ENCODE measurements around the gene DPEP1. TPM values are rescaled to one million over a fixed set of nuclear protein-coding genes. Genes with fewer than 3 reads are reported as not detected.

The DPEP1 gene
- total and polyA plus RNA-seq, 2 experiments from 2014 or later, result not detected

- Histone ChIP-seq H3K4me1 (ENCODE audit: insufficient read depth) (peaks cover 14% of the 10 kb centered on the region), H3K27ac (no peak overlapping the region), H3K9me2 (ENCODE audit: insufficient read depth) (no peaks in the 10 kb centered on the region), H3K36me3 (ENCODE audit: low read depth) (no peaks in the 10 kb centered on the region), H3K79me2 (ENCODE audit: insufficient read depth) (no peaks in the 10 kb centered on the region), H3K27me3 (replicated peaks; ENCODE audit: insufficient read depth) (no peaks in the 10 kb centered on the region), H3K9me3 (ENCODE audit: low read depth) (no peaks in the 10 kb centered on the region), H2AFZ (no peak overlapping the region), H3K4me2 (ENCODE audit: unreplicated experiment) (no peak overlapping the region), H3F3A (ENCODE audit: insufficient read depth) (peaks cover 4% of the 10 kb centered on the region; the same call in 1 of the 2 replicates), H4K20me1 (ENCODE audit: insufficient read depth) (no peaks in the 10 kb centered on the region), H3K4me3 (no peak overlapping the region), H3K9ac (no peak overlapping the region)
- DNase-seq, result no peak
- 88 to 92% methylated on average over 12 of the region's 12 CpGs for WGBS, 2 experiments (ENCODE audit: low coverage in 1 of 2, low lambda C conversion rate in 2 of 2, missing lambda C conversion rate in 2 of 2)
- TF ChIP-seq EZH2phosphoT487 (IDR thresholded peaks at IDR 0.05; ENCODE audit: insufficient read depth, low read depth) (no peak), EZH2 (IDR thresholded peaks at IDR 0.05; ENCODE audit: insufficient read depth, poor library complexity, severe bottlenecking) (no peak)
- in situ Hi-C loops (cut with MboI), result no loop called here
Observed at GRCh38 chr16:89600427-89600826, 13.0 kb upstream of the DPEP1 start.

GRCh38 chr16:89600956-89601355 lies 12.5 kb upstream of the DPEP1 start:
- H3K36me3 ChIP-seq (ENCODE audit: low read depth), result no peaks in the 10 kb centered on the region
- H3K4me2 ChIP-seq (ENCODE audit: unreplicated experiment), result no peak overlapping the region
- no peaks in the 10 kb centered on the region for H3K9me3 ChIP-seq (ENCODE audit: low read depth)
- H3K79me2 ChIP-seq (ENCODE audit: insufficient read depth), result no peaks in the 10 kb centered on the region
- DNase-seq, result no peak
- peaks cover 14% of the 10 kb centered on the region for H3K4me1 ChIP-seq (ENCODE audit: insufficient read depth)
- H2AFZ ChIP-seq, result no peak overlapping the region
- H3K27ac ChIP-seq, result no peak overlapping the region
- peaks cover 4% of the 10 kb centered on the region; the same call in 1 of the 2 replicates for H3F3A ChIP-seq (ENCODE audit: insufficient read depth)
- no peaks in the 10 kb centered on the region for H3K9me2 ChIP-seq (ENCODE audit: insufficient read depth)
- H3K4me3 ChIP-seq, result no peak overlapping the region
- 70 to 77% methylated on average over 8 of the region's 8 CpGs for WGBS, 2 experiments (ENCODE audit: low coverage in 1 of 2, low lambda C conversion rate in 2 of 2, missing lambda C conversion rate in 2 of 2)
- TF ChIP-seq EZH2 (IDR thresholded peaks at IDR 0.05; ENCODE audit: insufficient read depth, poor library complexity, severe bottlenecking), result no peak
- TF ChIP-seq EZH2phosphoT487 (IDR thresholded peaks at IDR 0.05; ENCODE audit: insufficient read depth, low read depth), result no peak
- no peaks in the 10 kb centered on the region for H3K27me3 ChIP-seq (replicated peaks; ENCODE audit: insufficient read depth)
- no peaks in the 10 kb centered on the region for H4K20me1 ChIP-seq (ENCODE audit: insufficient read depth)
- no peak overlapping the region for H3K9ac ChIP-seq
- in situ Hi-C loops (cut with MboI), result no loop called here

- Histone ChIP-seq H3K27ac (peak overlapping the region; percentile 79), H3K79me2 (ENCODE audit: insufficient read depth) (no peaks in the 10 kb centered on the region), H3K4me3 (peak overlapping the region; percentile 40), H3K36me3 (ENCODE audit: low read depth) (no peaks in the 10 kb centered on the region), H3K27me3 (replicated peaks; ENCODE audit: insufficient read depth) (no peaks in the 10 kb centered on the region), H3K9ac (peak overlapping the region; percentile 65), H2AFZ (no peak overlapping the region), H3K9me2 (ENCODE audit: insufficient read depth) (no peaks in the 10 kb centered on the region), H3F3A (ENCODE audit: insufficient read depth) (peaks cover 4% of the 10 kb centered on the region; the same call in 1 of the 2 replicates), H4K20me1 (ENCODE audit: insufficient read depth) (no peaks in the 10 kb centered on the region), H3K4me2 (ENCODE audit: unreplicated experiment) (peak overlapping the region; percentile 76), H3K9me3 (ENCODE audit: low read depth) (no peaks in the 10 kb centered on the region), H3K4me1 (ENCODE audit: insufficient read depth) (peaks cover 14% of the 10 kb centered on the region)
- peak; percentile 68 for DNase-seq
- 32 to 33% methylated on average over 22 of the region's 22 CpGs for WGBS, 2 experiments (ENCODE audit: low coverage in 1 of 2, low lambda C conversion rate in 2 of 2, missing lambda C conversion rate in 2 of 2)
- in situ Hi-C loops (cut with MboI), result no loop called here
- no peak for TF ChIP-seq EZH2phosphoT487 (IDR thresholded peaks at IDR 0.05; ENCODE audit: insufficient read depth, low read depth)
- TF ChIP-seq EZH2 (IDR thresholded peaks at IDR 0.05; ENCODE audit: insufficient read depth, poor library complexity, severe bottlenecking), result no peak
Observed at GRCh38 chr16:89601906-89602272, 11.6 kb upstream of the DPEP1 start.

DNA sequence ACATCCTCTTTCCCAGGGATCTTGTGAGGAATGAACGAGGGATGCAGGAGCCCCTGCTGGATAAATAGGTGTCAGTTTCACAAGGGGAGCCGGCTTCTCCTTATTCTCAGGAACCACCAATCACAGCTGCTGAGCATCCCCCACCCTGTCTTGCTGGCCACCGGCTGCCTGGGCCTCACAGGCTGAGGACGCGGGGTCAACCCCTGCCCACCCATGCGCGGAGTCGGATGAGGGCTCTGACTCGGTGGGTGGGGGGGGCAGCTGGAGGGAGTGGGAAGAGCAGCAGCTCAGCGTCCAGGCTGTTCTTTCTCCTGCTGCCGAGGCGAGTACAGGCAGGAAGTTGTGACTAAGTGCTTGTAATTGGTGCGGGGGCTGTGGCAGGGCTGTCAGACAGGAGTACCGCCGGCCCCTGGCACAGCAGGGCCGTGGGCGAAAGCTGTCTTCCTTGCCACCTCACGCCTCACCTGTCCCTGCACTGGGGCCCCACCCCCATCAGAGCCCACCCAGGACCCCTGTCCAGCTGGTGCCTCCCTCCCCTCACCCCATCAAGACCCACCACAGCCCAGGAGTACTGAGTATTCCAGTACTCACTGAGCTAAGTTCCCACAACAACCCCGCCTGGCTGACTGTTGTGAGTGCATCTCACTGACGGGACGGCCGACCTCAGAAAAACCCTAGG lies 11.0 kb upstream of the DPEP1 start:
- H3K27ac ChIP-seq, result peak overlapping the region; percentile 79
- H4K20me1 ChIP-seq (ENCODE audit: insufficient read depth), result no peaks in the 10 kb centered on the region
- WGBS, 2 experiments (ENCODE audit: low coverage in 1 of 2, low lambda C conversion rate in 2 of 2, missing lambda C conversion rate in 2 of 2), result 3 to 6% methylated on average over 16 to 22 of the region's 22 CpGs
- in situ Hi-C loops (cut with MboI), result no loop called here
- H3K4me1 ChIP-seq (ENCODE audit: insufficient read depth), result peaks cover 14% of the 10 kb centered on the region
- peak overlapping the region; percentile 40 for H3K4me3 ChIP-seq
- H2AFZ ChIP-seq, result no peak overlapping the region
- no peaks in the 10 kb centered on the region for H3K27me3 ChIP-seq (replicated peaks; ENCODE audit: insufficient read depth)
- H3K4me2 ChIP-seq (ENCODE audit: unreplicated experiment), result peak overlapping the region; percentile 76
- H3F3A ChIP-seq (ENCODE audit: insufficient read depth), result peaks cover 4% of the 10 kb centered on the region; the same call in 1 of the 2 replicates
- TF ChIP-seq EZH2 (IDR thresholded peaks at IDR 0.05; ENCODE audit: insufficient read depth, poor library complexity, severe bottlenecking) (no peak), EZH2phosphoT487 (IDR thresholded peaks at IDR 0.05; ENCODE audit: insufficient read depth, low read depth) (no peak)
- no peaks in the 10 kb centered on the region for H3K9me3 ChIP-seq (ENCODE audit: low read depth)
- no peaks in the 10 kb centered on the region for H3K36me3 ChIP-seq (ENCODE audit: low read depth)
- peak overlapping the region; percentile 65 for H3K9ac ChIP-seq
- H3K9me2 ChIP-seq (ENCODE audit: insufficient read depth), result no peaks in the 10 kb centered on the region
- no peaks in the 10 kb centered on the region for H3K79me2 ChIP-seq (ENCODE audit: insufficient read depth)
- peak; percentile 96 for DNase-seq
